Midbrain (tissue), 1 donor: ENCODE measurements around the gene PRPF40B.
A peak's percentile ranks its signal among the peaks of the same experiment; 100 is the strongest.

Source experiments
- DNase-seq: peaks from one replicate; lab custom pipeline; 2025; lab: John Stamatoyannopoulos, UW

The PRPF40B gene

GRCh38 chr12:49635656-49636055, 12.3 kb downstream of the PRPF40B start:
- no peak for DNase-seq

- no peak for DNase-seq
These were observed 13.2 kb downstream of the PRPF40B start for GRCh38 chr12:49636574-49636973.

- peak; percentile 67 for DNase-seq
These were observed 13.8 kb downstream of the PRPF40B start for GRCh38 chr12:49636979-49637755.

DNA sequence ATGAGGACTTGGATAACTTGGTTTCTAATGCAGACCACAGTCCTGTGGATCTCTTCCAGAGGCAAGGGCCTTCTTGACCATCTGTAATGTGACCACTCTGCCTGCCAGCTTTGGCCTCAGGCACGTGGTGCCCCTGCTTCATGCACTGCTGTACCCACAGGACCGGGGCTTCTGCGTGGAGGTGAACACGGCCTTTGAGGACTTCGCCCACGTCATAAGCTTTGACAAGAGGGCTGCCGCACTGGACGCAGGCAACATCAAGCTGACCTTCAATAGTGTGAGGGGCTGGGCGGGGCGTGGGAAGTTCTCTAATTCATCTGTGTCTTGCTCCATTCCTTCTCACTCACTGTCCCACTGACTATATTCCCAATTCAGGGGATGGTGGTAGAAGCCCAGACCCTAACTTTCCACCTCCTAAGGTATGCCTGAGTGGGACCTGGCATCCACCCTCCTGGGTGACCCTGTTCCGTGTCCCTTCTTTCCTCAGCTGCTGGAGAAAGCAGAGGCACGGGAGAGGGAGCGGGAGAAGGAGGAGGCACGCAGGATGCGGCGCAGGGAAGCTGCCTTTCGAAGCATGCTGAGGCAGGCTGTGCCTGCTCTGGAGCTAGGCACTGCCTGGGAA, 18.5 kb downstream of the PRPF40B start:
- no peak for DNase-seq

GRCh38 chr12:49642370-49642802, 19.0 kb downstream of the PRPF40B start:
- no peak for DNase-seq

DNA sequence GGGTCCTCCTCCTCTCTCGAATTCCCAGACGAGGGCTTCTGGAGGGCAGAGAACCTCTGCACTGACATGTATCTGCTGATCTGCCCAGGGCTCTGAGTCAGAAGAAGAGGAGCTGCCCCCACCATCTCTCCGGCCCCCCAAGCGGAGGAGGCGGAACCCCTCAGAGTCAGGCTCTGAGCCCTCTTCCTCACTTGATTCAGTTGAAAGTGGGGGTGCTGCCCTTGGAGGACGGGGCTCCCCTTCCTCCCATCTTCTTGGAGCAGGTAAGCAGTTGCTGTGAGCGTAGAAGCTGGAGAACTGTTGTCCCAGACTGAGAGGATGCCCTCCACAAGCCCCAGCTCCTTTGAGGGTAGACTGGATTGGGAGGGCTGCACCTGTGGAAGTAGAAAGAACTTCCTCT, 19.8 kb downstream of the PRPF40B start:
- DNase-seq = no peak

GRCh38 chr12:49643961-49644619, 20.7 kb downstream of the PRPF40B start:
- no peak for DNase-seq

GRCh38 chr12:49644620-49644994, 21.2 kb downstream of the PRPF40B start:
- DNase-seq = peak; percentile 81

DNA sequence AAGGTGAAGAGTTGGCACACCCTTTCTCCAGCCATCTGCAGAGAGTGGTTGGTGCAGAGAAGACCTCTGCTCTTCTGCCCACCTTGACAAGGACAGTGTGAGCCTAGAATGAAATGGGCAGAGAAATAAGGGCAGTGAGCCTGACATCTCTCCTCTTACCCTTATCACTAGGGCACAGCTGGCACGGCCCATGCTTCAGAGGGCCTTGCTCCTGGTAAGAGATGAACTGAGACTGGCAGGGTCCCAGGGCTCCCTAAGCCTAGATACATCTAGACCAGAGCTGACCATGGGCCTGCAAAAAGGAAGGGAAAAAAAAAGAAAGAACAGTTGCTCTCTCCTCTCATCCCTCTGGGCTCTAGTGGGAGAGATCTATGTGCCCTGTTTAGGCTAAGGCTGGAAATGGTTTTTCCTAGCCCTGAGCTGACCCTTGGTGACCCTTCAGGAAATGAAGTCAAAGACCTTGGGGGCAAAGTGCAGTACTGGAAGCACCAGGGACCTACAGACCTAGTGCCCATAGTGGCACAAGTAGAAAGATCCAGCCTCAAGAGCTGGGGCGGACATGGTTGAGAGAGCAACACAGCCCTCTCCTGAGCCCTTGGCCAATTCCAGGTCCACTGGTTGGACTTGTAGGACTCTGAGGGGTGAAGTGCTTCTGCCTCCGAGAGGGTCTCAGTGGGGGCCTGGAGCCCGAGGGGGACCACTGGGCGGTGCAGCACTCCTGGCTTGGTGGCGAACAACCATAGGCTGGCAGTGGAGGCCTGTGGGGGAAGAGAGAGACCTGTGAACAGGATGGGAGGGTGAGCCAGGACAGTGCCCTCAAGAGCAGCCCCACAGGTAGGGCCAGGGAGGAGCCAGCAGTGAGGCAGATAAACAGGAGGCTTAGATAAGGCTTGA, 22.0 kb downstream of the PRPF40B start:
- no peak for DNase-seq

GRCh38 chr12:49646331-49646830, 23.0 kb downstream of the PRPF40B start:
- DNase-seq = no peak

DNA sequence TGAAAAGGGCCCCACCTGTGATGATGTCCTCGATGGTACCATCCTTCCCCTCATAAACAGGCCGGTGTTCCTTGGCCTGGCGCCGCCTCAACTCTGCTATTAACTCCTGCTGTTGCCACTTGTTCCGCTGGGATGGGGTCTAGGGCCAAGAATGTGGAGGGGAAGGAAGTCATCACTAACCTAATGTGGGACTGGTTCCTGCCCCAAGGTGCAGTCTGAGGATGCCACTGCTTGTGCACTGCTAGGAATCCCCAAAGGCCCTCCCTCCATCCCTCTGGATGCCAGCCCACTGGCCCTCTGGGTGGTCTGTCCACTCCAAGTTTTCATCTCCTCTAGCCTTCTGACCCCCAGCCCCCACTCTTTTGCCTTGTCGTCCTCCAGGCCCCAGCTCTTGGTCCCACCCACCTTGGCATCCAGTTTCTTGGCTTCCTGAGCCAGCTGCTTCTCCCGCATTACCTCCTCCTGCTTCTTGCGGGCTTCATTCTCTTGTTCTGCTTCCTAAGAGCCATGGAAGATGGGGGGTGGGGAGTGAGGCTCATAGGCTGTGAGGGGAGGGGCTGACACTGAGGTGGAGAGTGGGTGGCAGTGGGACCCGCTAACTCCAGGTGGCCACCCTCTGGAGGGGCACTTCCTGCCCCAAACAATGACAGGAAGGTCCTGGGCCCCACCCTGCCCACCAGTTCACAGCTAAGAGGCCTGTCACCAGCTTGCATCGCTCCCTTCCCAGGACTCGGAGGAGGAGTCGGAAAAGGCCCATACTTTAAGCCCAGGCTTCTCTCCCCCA, 23.7 kb downstream of the PRPF40B start:
- DNase-seq = no peak

- DNase-seq = no peak
These were observed 24.7 kb downstream of the PRPF40B start for GRCh38 chr12:49647827-49648711.

- no peak for DNase-seq
These were observed 25.3 kb downstream of the PRPF40B start for GRCh38 chr12:49648712-49649003.

GRCh38 chr12:49649445-49649844, 26.1 kb downstream of the PRPF40B start:
- DNase-seq = no peak

DNA sequence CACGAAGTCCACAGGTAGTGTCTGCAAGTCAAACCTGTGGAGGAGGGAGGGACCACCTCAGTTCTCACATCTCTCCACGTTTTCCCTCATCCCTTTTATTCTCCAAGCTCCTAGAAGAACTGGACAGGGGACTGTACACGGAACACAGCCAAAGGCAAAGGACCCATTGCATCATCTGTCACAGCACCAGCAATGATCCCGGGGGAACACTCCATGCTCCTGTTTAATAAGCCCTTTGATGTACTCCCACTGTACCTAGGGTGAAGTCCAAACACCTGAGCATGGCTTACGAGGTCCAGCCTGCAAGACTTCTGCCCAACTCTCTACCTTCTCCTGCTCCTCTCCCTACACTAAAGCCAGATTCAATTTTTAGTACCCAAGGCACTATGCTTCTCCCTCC, 26.5 kb downstream of the PRPF40B start:
- no peak for DNase-seq

- DNase-seq = no peak
These were observed 28.5 kb downstream of the PRPF40B start for GRCh38 chr12:49651855-49652254.

- DNase-seq = no peak
These were observed 29.7 kb downstream of the PRPF40B start for GRCh38 chr12:49652921-49653520.

GRCh38 chr12:49654715-49655114, 31.4 kb downstream of the PRPF40B start:
- DNase-seq = no peak

DNA sequence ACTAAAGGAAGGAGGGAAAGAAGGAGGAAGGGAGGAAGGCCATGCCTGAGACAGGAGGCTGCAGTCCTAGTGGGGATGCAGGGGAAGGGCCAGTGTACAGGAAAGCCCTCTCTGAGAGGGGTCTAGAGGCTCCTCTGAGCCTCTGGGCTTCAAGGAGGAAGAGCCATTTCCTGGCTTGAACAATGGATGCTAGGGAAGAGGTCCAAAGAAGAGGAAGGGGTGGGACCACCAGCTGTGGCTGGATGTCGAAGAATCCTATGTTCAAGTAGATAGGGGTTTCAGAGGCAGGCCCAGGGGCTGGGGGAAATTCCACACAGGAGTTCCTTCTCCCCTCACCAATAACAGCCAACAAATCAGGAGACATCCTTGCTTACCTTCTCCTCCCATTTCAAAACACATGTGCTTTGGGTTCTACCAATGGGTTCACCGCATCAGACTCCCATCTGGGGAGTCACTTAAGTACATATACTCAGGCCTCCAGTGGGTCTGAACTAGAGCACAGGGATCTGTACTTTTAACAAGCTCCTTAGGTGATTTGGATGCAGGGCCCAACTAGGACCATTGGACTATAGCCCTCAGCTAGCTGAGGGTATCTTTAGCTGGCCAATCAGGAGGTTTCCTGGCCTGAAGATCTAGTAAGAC, 32.4 kb downstream of the PRPF40B start:
- DNase-seq = no peak
